Inferior parietal cortex (tissue), 1 donor: ENCODE results near the gene PRTFDC1.
"Not testable (repeated sequence)": the region's sequence is repeated elsewhere in the genome, so short reads cannot be mapped to it uniquely, and the experiment has no call there.

Source experiments
- DNase-seq: peaks from one replicate; pipeline ENCODE4 v3.0.0-alpha.2; 2016; ENCODE audit errors: extremely low spot score

PRTFDC1 gene, protein sequence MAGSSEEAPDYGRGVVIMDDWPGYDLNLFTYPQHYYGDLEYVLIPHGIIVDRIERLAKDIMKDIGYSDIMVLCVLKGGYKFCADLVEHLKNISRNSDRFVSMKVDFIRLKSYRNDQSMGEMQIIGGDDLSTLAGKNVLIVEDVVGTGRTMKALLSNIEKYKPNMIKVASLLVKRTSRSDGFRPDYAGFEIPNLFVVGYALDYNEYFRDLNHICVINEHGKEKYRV

DNA sequence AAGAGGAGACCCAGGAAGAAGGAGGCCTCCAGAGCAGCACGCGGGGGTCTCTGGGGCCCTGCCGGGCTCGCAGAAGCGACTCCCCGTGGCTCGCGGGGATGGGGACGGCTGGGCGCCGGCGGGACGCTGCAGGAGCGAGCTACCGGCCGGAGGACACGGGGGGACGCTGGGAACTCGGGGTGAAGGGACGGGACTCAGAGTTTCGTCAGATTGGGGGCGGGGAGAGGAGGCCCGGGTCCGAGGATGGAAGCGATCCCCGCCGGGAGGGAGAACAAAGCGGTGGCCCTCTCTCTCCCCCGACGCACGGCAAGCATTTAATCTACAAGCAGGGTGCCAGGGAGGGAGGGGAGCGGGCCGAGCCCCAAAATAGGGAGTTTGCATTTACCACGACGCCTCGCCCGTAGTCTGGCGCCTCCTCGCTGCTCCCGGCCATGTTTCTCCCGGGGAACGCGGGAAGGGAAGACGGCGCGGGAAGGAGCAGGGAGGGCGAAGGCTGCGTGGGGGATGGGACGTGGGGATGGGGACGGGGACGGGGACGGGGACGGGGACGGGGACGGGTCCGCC, at the start of gene PRTFDC1:
Gene PRTFDC1 (minus strand): TSS at position 464 of the 564 bp plus-strand sequence. CDS start 31 bp downstream, at position 433.
- peak; percentile 60 for DNase-seq

DNA sequence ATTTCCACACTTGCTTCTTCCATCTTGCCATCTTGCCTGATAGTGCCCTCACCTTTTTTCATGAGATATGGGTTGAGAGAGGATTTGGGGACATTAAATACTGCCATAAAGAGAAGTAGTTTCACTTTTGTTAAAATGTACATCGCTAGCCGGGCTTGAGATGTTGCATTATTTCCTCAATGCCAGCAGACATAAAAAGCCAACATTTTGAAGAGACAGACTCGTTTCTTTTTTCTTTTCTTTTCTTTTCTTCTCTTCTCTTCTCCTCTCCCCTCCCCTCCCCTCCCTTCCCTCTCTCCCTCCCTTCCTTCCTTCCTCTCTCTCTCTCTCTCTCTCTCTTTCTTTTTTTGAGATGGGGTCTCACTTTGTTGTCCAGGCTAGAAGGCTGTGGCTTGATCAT, 45.6 kb upstream of the PRTFDC1 start:
- no peak for DNase-seq

DNA sequence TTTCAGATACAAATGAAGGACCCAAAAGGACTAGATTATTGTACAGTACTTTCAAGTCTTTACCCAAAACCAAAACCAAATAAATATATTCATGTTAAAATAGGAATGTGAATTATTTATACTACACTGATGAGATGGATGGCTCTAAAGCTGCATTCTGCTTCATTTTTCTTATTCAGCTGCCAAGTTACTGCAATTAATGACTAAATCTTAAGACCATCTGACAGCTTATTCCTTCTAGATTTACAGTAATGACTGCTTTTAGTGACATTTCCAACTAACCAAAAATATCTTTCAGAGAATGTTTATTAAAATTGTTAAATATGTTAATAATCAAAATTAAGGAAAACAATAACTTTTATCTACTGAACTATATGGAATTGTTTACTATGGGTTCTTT, 42.7 kb upstream of the PRTFDC1 start:
- no peak for DNase-seq

DNA sequence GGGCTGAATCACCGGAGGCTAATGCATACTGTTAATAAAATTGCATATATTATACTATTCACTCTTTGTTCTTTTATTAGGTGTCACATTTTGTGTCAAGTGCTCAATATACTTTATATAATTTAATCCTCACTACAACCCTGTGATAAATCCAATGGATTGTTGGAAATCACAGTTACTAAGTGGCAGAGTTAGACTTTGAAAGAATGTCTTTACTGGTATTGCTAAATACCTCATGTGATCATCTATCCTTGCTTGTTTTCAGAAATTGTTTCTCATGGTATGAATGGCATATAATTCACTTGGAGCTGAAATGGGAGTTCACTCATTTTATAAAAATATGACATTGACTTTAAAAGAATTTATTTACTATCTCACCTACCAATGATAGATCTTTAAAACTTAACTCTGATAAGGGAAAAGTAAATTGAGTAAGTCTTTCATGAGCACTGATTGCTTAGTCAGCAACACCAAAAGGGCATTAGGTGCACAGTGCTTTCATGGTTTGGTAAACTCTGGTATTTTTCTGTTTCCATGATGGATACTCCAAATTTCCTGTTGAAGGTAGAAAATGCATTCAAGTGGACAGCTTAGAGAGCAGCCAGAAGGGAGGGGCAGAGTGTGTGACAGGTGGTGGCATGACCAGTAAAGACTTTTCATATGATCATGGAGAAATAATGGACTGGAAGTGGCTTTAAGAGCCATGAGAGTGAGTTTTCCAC, 41.0 kb upstream of the PRTFDC1 start:
- no peak for DNase-seq

DNA sequence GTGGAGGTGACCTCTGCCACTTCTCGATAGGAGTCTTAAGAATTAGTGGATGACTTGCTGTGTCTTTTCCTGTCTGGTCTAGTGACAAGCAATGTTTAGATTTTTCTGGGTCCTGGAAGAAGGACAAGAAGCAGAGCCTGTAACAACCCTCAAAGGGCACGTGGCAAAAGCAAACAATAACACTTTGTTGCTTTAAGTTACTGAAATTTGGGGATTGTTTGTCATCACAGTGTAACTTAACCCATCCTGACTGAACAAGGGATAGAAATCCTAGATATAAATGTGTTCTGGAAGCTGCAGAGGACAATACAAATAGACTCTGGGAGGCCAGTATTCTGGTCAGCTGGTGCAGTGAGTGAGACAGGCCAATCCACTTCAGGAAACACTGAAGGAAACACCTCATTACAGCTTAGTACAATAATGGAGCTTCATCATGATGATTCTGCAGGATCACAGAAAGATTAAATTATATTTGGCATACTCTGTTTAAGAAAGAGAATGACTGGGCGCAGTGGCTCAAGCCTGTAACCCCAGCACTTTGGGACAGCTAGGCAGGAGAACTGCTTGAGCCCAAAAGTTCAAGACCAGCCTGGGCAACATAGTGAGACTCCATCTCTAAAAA, 40.2 kb upstream of the PRTFDC1 start:
- DNase-seq = no peak

DNA sequence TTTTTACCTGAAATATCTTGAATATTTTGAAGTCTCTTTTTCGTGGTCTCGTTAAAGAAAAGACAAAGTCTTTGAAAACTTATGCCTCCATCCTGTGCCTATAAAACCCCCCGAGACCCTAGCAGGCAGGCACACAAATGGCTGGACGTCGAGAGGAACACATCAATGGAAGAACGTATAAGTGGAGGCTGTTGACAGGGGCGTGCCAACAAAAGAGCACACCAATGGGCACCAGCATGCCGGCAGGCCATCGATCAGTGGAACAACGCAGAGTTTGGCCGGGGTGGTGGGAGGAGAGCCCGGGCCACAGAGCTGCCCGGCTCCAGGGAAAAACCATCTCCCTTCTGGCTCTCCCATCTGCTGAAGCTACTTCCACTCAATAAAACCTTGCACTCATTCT, 38.9 kb upstream of the PRTFDC1 start:
- no peak for DNase-seq

DNA sequence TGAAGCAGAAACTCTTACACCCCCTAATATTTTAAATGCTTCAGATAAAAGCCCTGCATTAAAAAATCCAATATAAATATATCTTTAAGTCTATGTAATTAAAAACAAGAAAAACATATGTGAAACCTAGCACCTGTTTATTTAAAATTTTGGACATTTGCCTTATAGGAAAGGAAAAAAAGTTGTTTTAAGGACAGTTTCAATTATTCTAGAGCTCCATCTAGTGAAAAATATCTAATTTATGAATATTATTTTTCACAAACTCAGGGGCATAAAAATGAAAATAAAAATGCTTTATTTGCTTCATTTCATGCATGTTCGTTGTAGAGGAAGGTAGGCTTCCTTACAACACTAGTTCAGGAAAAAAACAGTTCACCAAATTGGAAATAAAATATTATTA, 37.5 kb upstream of the PRTFDC1 start:
- DNase-seq = no peak

DNA sequence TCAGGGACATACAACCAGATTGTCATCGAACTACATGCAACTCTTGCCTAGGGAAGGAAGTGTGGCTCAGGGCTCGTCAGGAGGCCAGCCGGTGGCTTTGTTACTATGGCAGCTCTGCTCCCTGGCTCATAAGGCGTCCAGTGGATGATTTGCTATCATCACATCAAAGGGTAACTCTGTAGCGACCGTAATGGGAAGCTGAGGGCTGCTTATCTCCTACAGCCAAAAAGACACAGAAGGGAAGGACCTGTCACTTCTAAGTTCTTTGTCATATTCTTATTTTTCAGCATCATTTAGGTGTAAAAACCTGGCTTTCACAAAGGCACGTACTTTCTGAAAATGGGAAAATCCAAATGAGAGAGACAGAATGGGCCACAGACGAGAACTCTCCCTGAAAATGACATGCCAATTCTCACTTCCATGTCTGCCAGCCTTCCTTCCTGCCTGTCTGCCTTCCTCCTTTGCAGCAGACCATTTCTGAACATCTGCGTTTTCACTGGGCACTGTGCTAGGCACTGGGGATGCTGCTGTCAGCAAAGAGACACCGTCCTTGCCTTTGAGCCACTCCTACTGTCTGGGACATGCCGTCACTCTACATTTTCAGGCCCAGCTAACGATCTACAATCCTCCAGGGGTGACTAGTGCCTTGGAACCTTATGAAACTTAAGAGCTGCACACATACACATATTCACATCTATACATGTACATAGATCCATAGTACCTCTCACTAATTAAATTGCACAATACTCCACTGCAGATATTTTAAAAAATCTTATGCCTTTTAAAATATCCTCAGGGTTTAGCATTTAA, 36.6 kb upstream of the PRTFDC1 start:
- DNase-seq = peak; percentile 54

DNA sequence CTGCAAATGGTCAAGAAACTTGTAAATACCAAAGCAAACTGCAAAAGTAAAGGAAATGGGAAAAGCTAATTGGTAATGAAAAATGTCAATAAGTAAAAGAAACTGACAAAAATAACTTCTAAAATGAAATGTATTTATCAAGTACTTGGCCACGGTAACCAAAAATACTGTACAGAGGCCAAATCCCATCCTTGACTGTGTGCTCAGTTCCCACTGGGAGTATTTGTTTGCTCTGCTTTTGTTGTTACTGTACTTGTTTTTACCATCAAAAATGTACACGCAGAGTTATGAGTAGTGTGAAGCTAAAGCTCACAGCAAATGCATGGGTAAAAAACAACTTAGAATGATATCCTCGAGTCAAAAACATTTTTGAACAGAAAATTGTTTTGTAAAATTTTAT, 32.5 kb upstream of the PRTFDC1 start:
- DNase-seq = no peak

DNA sequence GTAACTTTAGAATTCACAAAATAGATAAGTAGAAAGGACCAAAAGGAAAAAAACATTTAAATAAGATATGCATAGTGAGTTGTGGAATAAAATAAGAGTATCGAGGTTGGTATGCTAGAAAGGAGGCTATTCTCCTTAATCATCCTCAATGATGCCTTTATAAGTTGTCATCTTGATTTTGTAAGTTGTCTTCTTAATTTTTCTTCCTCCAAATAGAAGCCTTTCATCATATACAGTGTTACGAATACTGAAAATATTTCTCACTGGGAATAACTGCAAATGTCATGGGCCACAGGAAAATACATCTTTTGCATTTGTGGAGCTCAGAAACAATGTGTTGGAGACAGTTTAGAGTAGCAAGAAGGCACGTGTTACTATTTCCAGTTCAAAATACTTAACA, 31.5 kb upstream of the PRTFDC1 start:
- no peak for DNase-seq

DNA sequence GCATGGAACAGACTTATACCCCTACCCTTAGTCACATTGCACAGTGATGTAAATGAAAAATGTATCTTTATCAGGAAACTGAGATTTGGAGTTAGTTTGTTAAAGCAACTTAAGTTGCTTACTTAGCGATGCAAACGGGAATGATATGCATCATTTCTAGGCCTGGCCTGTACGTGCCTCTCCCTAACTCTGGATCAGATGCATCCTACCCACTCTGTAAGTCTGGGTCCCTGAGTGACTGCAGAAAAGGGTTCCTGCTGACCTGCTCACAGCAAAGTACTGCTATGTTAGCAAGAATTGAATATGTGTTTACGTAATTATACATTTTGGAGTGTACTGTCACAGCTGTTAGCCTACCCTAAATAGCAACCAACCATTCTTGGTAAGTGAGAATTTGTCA, 30.7 kb upstream of the PRTFDC1 start:
- DNase-seq = no peak

DNA sequence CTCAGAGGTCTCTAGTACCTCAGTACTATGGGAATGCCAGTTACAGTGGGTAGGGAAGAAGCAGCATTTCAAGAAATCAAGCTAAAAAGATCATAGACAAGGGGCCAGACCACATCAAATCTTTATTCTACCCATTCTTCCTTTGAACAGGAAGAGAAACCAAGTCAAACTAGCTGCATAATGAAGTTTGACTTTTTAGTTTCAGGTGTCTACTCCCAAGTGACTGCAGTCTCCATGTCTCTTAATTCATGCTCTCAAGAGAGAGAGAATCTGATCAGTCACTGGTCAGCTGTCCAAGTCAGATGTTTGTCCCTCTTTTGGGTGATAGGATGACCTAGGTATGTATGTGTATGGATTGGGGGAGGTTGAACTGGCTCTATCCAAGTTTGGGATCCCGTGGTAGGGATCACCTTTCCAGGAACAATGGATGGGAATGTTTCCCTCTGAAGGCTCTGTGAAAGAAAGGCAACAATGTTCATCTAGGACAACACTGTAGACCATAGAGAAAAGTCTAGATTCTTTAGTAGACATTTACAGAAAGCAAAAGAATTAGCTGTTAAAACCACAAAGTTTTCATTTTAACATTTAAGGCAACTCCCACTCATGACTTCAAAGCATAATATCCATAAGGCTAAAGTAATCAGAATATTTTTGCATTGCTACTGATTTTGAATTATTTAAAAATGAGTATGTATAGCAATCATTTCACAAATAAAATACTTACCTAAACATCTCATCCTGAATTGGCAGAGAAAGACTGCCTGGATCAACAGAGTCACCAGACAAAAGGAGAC, 30.1 kb upstream of the PRTFDC1 start:
- no peak for DNase-seq

DNA sequence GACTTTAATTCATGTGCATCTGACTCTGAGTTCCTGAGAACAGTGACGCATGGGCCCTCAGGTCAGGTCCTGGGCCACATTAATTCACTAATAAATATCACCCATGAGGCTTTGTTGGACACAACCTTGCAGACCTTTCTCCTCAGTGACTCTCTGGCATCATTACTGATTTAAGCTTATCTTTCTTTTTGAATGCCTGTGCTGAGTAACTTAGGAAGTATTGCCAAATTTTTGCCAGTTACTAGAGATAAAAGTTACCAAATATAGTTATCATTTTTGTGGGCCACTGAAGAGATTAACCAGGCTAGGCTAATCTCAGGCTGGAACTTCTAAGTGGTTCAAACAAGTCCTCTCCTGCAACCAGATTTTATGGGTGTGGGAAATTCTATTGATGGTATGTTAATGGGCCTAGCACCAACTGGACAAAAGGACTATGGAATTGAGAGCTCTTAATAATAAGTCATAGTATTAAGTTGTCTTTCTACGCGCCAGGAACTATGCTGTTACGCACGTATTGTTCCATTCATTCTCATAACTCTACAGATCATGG, 28.8 kb upstream of the PRTFDC1 start:
- DNase-seq = no peak

DNA sequence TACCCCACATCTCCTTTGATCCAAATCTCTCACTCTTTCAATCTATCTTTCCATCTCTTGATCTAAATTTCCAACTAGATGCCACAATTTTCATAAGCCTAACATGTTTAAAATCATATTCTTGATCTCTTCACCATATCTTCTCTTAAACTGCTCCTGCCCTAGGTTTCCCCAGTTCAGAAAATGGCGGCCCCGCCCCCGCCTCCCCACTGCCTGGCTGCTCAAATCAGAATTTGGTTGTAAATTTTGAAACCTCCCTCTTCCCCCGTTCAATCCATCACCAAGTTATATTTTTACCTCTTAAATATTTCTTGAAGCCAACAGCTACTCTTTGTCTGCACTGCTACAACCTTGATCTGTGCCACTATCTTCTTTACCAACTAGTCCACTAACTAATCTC, 27.3 kb upstream of the PRTFDC1 start:
- no peak for DNase-seq

DNA sequence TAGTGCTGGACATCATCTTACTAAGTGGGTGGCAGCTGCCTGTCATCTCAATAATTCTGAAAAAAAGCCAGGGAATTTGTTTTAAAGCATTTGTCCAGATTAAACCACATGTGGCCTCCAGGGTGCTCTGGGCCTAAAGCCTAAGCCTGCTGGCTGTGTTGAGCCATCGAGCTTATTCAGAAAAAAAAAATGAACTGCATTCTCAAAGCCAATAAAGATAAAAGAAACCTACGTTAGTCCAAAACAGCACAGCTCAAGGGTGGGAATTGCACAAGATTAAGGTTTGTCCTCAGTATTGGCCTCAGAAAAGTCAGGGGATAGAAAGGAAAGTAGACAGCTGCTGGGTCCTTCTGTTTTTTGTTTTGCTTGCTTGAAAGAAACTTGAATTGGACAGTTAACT, 22.6 kb upstream of the PRTFDC1 start:
- no peak for DNase-seq

DNA sequence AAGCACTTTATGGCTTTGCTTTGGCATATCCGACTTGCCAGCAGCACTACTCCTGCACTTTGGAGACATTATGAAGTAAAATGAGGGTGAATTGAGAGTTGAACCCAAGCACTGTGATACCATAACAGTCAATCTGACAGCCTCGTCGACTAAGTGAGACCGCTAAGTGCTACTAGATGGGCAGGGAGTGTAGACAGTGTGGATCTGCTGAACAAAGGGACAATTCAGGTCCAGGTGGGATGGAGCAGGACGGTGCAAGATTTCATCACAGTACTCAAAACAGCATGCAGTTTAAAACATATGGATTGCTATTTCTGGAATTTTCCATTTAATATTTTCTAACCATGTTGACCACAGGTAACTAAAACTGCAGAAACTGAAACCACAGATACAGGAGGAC, 20.8 kb upstream of the PRTFDC1 start:
- DNase-seq = no peak

DNA sequence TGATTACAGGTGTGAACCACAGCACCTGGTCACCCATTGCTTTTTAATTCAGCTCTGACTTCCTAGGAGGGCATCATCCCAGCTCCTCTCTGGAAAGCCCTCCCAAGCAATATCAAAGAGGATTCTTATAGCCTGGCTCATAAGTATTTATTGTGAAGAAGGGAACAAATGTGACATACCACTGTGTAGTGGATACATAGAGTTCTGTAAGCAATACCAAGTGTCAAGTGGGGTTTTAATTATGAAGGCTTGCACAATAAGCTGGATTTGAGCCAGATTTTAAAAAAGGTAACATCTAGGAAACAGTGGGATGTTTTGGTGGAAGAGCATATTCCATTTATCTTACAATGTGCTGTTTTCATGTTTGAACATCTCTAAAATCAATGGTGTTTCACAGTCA, 19.0 kb upstream of the PRTFDC1 start:
- DNase-seq = no peak

DNA sequence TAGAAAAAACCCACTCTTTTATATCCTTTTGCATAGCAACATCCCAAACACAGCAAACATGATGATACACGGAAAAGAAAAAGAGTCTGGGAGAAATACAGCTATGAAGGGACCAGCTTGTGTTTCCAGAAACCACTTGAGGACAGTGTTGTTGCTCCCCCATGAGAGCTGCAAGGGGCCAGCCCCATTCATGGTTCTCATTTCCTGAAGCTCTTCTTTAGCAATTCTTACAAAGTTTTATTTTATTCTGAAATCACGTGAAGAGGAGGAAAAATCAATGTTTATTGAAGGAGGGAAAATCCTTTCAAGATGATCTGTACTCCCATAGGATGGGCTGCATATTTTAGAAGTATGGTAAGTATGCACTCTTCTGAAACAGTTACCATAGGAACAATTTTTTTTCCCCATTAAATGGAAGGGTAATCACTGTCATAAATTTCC, 17.5 kb upstream of the PRTFDC1 start:
- DNase-seq = no peak

DNA sequence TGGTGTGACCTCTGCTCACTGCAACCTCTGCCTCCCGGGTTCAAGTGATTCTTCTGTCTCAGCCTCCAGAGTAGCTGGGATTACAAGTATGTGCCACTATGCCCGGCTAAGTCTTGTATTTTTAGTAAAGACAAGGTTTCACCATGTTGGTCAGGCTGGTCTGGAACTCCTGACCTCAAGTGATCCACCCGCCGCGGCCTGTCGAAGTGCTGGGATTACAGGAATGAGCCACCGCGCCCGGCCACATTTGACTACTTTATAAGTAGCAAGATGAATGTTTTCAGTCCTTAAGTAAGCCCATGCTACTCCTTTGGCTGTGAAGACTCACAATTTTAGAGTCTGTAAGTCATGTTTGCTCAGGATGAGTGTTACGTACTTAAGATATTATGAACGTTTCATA, 16.5 kb upstream of the PRTFDC1 start:
- DNase-seq = not testable (repeated sequence)

DNA sequence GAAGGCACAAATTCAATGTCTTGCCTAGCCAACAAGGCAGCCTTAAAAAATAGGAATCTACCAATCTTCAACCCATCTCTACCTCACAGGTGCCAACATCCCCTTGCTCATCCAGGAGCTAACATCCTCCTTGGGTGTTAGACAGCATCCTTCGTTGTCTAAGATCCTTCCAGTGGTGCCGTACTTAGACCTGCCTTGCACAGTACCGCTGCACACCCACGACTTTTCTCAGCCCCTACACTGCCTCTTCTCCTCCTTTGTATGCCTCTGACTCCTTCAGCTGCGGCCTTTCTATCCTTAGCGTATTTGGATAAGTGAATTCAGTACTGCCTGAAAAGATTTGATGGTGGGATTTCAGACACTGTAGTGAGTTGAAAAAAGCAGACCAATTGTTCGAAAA, 15.9 kb upstream of the PRTFDC1 start:
- DNase-seq = no peak

DNA sequence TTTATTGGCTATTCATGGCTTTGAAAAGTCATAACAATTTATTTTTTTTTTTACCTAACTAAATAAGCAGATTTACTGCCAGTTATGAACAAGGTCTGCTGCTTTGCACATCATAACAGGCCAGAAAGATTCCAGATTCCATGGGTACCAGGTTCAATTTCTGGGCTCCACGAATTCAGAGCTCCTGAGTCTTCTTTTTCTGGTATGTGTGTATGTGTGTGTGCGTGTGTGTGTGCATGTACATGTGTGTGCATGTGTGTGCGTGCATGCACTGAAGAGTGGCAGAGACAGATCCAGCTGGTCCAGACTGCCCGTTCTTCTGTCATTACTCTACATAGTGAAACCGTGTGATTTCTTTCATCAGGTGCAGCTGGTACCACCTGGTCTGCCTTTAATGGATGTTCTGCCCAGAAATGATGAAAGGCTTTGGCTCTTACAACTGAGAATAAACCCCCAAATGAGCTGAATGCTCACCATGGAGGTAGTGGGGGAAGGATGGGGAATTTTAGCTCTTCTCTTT, 14.6 kb upstream of the PRTFDC1 start:
- no peak for DNase-seq
